NCI-H510A (cell line): ENCODE results near the gene HAUS8.
"Not testable (repeated sequence)": the region's sequence is repeated elsewhere in the genome, so short reads cannot be mapped to it uniquely, and the experiment has no call there.

Experiments used
- DNase-seq: peaks from one replicate; lab custom pipeline; 2025; lab: John Stamatoyannopoulos, UW

Gene HAUS8, protein sequence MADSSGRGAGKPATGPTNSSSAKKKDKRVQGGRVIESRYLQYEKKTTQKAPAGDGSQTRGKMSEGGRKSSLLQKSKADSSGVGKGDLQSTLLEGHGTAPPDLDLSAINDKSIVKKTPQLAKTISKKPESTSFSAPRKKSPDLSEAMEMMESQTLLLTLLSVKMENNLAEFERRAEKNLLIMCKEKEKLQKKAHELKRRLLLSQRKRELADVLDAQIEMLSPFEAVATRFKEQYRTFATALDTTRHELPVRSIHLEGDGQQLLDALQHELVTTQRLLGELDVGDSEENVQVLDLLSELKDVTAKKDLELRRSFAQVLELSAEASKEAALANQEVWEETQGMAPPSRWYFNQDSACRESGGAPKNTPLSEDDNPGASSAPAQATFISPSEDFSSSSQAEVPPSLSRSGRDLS

DNA sequence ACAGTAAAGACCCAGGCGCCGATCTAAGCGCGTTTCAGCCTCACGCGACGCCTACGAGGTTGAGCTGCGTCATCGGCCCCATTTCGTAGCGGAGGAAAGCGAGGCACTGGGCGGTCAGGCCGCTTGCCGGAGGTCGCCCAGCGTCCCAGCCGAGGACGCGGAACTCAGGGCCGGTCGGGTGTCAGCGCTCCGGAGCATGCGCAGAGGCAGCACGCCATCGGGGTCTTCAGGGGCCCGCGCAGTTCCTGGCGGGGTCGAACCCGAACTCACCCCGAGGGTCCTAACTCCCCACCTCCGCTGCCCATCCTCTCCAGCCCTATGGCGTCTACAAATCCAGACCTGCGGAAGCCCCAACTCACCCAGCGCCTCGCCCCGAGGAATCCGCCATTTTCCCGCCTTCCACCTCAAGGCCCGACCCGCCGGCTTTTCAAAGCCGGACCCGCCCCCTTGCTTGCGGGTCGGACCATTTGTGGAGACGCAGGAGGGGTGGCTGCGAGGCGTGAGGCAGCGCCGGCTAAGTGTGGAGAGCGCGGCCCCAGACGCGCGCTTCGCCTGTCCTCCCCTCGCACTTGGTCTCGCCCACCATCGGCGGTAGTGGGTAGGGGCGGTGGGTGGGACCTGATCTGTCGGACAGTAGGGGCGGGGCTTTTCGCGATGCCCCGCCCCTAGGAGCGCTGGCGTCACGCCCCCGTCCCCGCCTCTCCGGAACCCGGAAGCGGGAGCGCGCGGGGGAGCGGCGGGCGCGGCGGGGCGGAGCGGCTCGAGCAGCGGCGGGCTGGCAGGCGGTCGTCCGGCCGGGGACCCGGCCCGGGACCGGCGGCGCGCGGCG is at the start of gene HAUS8, which contains the start of gene MYO9B:
Gene HAUS8 (minus strand): TSS at position 418 of the 829 bp plus-strand sequence. CDS start 30 bp downstream, at position 388.
Gene MYO9B (plus strand): TSS at position 743 of the 829 bp plus-strand sequence. CDS start 25,941 bp downstream, outside the sequence.
- peak; percentile 98 for DNase-seq

DNA sequence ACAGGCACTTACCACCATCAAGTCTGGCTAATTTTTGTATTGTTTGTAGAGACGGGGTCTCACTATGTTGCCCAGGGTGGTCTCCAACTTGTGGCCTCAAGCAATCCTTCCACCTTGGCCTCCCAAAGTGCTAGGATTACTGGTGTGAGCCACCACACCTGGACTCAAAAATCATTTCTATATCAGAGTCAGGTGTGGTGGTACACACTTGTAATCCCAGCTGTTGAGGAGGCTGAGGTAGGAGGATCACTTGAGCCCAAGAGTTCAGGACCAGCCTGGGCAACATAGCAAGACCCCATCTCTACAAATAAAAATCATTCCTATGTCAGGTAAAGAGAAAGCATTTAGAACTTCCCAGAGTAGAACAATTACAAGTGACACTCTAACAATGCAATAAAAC is 48.8 kb upstream of the HAUS8 start:
- DNase-seq = no peak

DNA sequence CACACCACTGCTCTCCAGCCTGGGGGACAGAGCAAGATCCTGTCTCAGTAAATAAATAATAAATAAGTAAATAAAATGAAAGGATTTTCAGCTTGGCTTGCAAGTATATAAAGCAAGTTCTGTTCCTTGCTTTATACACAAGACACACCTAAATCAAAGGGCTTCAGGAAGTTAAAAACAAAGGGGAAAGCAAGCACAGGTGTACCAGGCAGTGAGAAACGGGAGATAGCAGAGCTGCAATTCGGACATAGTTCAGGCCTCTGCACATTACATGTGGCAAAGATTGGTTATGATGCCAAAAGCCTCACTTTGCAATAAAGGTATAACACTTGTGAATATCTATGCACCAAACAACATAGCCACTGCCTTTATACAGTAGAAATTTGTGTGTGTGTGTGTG is 47.8 kb upstream of the HAUS8 start:
- DNase-seq = no peak

DNA sequence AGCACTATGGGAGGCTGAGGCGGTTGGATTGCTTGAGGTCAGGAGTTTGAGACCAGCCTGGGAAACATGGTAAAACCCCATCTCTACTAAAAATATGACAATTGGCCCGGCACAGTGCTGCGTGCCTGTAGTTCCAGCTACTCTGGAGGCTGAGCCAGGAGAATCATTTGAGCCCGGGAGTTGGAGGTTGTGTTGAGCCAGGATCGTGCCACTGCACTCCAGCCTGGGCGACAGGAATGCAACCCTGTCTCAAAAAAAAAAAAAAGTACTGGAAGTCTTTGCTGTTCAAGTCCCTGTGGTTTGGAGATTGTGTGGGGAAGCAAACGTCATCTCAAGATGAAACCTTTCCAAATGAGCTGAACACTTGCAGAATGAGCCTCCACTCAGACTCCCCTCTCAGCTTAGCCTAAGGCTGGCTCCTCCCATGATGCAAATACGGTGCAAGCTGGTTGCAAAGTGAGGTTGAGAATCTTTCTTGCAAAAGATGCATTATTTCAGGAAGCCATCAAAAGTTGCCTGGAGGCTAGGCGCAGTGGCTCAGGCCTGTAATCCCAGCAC is 46.6 kb upstream of the HAUS8 start:
- DNase-seq = no peak

DNA sequence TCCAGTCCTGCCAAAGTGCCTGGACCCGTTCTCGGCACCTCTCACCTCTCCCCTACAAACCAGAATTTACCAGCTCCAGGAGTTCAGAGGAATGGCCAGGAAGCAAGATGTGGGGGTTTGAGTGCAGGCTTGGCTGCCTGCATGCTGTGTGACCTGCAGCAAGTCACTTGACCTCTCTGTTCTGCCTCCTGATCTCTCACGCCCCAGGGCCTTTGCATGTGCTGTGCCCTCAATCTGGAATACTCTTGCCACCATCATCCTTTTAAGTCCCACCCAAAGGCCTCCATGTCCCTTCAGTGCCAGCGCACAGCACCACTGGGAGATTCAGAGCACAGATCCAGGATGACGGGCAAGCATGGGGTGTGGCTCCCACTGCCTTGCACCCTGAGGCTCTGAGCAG is 43.7 kb upstream of the HAUS8 start:
- DNase-seq = no peak

DNA sequence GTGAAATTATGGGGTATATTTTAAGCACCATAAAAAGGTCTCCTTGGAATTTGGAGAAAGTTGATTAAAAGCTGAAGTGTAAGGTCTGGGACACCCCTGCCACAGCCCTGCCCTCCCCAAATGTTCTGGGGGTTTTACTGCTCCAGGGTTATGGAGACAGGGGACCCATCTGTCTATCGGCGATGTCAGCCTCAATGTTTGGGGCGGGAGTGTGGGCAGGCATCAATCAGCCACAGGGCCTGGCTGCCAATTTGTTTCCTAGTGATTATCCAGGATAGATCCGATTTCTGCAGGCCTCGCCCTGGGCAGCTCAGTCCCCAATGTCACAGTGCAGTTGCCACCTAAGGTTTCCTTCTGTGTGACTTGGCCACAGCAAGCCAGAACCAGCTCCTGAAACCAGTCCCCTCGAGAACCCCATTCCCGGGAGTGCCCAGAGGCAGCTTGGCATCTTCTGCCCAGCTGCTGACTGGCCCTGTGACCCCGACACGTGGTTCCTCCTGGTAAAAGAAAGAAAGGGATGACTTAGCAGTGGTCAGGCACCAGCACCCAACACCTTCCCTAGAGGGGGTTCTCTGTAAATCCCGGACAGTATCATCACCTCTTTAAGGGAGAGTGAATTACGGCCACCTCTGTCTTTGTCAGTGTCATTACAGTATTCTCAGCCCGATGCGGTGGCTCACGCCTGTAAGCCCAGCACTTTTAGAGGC is 41.9 kb upstream of the HAUS8 start:
- DNase-seq = no peak

DNA sequence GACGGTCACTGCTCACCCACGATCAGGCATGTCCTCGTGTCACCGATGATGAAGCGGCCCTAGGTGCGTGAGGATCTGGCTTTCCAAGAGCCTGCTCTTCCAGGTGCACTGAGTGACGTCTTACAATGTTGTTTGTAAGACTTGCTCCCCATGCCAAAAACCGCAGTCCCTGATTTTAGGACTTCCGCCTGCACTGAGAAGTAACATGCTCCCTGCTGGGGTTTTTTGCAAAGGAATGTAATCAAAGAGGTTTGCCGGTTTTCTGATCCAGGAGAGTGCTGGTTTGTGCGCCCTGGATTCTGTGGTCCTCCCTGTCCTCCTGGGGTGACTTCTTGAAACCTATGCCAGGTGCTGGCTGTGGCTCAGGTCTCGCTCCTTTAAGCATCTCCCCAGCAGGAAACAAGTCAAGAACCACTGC is 39.2 kb upstream of the HAUS8 start:
- no peak for DNase-seq

DNA sequence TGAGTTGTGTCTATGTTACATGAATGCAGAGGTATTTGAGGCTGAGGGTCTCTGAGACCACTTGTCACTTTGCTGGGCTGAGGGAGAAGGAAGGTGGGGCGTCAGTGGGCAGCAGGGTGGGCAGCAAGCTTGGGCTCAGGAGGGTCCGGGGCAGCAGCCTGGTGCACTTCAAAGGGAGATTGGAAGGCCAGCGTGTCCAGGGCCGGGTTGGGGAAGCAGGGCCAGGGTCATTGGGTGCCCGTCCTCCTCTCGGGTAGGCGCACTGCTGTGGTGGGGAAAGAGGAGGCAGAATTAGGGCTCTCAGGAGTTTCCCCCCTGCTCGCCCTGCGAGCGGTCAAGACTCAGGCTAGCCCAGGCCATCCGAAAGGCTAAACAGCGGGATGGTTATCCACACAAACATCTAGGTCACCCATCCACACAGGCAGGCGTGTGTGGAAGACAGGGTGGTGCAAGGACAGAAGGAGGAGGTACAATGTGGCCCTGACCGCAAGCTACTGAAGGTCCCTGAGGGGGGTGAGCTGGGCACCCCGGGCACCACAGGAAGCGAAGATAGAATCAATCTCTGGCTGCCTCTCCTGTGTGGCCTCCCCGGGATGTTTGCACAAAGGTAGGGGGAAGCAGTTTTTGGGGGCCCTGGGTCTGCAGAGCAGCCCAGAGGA is 38.0 kb upstream of the HAUS8 start:
- no peak for DNase-seq

DNA sequence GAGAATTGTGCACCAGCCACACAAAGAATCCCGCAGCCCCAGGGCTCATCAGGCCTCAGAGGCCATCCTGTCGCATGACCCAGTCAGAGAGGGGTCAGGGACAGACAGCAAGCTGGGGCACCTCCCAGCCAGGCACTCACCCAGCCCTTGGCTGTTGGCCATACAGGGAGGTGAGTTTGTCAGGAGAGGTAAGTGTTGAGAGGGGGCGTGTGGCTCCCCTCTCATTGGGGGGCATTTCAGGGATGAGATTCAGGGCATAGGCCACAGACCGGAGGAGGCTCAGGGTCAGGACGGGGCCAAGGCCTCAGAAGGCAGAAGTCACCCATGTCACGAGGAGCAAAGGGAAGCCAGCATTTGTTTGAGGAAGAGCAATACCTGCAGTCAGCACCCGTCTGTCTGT is 37.4 kb upstream of the HAUS8 start:
- DNase-seq = no peak

DNA sequence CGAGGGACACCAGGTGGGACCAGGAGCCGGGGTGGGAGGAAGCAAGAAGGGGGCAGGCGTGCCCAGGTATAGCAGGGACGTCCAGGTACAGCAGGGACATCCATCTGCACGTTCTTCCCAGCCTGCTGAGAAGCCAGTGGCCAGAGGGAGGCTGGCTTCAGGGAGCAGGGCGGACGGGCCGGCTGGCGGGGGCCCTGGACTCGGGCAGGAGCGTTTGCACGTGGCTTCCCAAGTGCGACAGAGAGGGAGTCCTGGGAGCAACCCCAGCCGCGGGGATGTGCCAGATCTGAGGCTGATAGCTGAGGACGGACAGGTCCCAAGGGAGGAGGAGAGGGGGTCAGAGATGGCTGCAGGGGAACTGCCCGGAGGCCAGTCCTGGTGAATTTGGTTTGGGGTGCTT is 37.0 kb upstream of the HAUS8 start:
- DNase-seq = no peak

DNA sequence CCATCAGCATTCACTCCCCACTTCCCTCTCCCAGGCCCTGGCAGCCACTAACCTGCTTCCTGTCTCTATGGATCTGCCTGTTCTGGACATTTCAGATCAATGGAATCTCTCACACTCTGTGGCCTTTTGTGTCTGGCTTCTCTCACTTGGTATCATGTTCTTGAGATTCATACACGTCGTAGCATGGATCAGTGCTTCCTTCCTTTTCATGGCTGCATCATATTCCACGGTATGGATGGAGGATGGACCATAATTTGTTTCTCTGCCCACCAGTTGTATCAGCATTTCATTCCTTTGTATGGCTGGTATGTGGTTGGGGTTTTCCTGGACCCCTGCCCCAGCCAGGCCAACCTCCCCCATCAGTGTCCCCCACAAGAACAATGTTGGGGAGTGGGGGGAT is 36.5 kb upstream of the HAUS8 start:
- DNase-seq = no peak

DNA sequence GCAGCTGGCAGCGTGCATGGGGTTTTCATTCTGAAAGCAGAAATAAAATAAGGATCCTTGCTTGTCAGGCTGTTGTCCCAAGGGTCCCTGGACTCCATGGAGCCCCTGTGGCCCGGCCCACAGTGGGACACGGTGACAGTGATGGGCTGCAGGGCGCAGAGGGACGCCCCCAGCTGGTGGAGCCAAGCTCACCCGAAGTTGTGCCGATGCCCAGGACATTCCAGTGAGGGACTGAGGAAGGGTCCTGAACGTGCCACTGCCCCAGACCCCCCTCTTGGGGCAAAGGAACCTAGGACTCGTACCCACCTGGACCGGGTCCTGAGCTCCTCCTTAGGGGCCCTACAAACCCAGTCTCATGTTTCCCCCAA is 35.3 kb upstream of the HAUS8 start:
- DNase-seq = no peak

DNA sequence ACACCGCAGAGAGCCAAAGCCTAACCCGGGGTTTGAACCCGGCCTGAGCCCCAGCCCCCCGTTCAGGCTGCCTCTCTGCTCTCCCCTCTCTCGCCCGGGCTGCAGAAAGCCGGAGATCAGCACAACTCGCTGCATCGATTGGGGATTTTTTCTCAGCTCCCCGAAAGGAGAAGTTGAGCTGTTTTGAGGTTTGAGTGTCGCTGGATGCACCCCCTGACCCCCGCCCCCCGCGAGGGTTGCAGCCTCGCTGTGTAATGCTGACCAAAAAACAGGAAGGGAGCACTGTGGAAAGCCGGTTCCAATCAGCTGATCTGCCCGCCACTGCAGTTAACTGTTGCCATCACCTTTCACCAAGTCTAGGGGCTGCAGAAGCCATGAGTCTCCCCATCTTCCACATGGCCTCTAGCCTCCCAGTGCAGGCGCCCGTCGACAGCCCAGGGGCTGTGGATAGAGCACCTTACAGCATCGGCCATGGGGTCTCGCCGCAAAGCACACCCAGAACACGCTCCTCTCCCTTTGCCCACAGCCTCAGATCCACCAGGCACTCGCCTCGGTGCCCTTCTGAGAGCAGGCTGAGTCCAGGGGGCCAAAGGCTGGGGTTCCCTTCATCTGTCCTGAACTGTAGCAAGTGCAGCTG is 34.8 kb upstream of the HAUS8 start:
- DNase-seq = no peak

DNA sequence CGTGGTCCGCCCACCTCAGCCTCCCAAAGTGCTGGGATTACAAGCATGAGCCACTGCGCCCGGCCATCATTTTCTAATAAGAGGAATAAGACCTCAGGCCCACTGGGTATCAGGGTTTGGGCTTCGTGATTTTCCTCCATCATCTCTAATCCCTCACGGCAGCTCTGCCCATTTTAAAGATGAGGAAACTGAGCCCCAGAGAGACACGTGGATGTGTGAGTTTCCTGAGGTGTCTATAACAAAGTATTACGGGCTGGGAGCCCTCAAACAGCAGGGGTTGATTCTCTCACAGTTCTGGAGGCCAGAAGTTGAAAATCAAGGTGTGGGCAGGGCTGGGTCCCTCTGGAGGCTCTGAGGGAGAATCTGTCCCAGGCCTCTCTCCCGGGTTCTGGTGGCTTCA is 34.0 kb upstream of the HAUS8 start:
- DNase-seq = no peak

DNA sequence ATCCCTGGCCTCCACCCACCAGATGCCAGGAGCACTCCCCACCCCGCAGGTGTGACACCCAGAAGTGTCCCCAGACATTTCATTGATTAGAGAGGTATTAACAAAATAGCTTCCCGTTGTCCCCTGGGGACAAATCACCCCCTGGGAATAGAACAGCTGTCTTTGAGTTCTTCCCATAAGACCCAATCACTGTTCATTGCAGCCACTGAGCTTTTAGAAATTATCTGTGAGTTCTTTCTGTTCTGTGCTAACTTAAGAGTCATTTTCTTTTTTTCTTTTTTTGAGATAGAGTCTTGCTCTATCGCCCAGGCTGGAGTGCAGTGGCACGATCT is 33.2 kb upstream of the HAUS8 start:
- DNase-seq = no peak

DNA sequence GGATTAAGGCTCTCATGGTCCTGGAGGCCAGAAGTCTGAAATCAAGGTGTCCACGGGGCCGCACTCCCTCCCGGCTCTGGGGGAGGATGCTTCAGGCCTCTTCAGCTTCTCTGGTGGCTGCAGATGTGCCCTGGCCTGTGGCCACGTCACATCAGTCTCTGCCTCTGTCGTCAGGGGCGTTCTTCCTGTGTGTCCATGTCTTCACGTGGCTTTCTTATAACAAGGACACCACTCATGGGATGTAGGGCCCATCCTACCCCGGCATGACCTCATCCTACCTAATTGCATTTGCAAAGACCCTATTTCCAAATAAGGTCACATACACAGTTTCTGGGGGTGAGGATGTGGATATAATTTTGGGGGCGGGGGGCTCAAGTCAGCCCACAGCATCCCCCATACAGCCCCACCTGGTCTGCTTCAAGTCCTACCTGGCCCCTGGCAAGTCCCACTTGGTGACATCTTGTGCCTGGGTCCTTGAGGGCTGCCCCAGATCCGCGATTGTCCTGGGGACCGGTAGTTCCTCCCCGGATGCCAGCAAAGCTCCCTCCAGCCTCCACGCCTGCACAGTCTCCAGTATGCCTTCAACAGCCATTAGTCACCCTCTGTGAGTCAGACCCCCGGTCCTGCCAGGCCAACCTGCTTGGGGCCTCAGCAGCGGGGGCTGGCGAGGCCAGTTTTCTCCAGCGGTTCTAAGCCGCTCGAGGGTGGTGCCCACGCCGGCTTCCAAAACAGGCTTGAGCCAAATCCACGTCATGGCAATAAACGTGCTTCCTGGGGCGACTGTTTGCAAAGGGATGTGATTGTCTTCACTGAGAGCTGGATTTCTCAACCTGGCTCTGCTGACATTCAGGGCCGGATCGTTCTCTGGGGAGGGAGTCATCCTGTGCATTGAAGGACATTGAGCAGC is 32.5 kb upstream of the HAUS8 start:
- no peak for DNase-seq

DNA sequence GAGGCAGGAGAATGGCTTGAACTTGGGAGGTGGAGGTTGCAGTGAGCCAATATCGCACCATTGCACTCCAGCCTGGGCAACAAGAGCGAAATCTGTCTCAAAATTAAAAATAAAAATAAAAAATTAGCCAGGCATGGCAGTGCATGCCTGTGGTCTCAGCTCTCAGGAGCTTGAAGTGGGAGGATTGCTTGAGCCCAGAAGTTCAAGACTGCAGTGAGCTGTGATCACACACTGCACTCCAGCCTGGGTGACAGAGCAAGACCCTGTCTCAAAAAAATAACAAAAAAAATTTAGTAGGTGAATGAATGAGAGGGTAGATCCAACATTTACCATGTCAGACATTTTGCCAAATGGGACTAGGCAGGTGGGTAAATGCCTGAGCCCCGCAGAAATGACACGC is 31.7 kb upstream of the HAUS8 start:
- DNase-seq = not testable (repeated sequence)

DNA sequence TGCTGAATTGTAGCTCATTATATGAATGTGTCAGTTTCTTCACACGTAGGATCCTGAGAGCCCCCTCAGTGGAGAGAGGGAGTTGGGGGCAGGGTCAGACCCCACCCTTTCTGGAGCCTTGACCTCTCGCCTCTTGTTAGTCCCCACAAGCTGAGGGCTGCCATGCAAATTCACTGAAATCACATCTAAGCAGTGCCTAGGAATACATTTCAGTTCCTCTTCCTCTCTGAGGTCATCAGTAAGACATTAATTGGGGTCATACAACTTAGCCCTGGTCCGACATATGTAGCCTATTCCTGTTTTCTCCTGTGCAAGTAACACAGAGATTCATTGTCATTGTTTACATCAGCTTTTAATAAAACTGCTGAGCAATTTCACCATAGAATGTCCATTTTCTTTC is 30.3 kb upstream of the HAUS8 start:
- no peak for DNase-seq

DNA sequence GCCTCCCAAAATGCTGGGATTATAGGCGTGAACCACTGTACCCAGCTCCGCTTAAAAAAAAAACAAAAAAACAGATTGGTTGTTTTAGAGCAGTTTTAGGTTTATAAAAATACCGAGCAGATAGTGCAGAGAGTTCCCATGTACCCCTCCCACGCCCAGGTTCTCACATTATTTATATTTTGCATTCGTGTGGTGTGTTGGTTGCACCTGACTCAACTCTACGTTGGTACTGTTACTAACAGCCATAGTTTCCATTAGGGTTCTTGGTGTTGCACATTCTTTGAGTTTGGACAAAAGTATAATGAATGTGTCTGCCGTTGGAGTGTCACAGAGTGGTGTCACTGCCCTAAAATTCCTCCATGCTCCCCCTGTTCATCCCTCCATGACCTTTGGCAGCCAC is 29.4 kb upstream of the HAUS8 start:
- no peak for DNase-seq

DNA sequence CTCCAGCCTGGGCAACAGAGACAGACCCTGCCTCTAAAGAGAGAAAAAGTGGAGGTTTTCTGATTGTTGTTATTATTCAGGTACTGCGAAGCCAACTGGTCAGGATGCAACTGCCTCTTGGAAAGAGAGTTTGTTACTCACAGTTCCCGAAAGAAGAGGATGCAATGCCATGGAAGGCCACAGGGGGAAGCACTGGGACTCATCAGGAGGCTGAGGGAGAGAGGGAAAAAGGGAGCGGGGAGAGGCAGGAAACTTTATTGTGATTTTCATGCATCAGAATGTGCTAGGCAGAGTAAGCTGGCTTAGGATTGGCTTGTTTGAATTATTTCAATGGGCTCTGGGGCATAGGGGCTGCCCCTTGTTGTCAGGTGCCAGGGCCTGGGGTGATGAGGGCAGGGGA is 27.9 kb upstream of the HAUS8 start:
- DNase-seq = no peak
